GM23248 (cell line): ENCODE results near the gene IGIP. TPM values are rescaled to one million over a fixed set of nuclear protein-coding genes. Genes with fewer than 3 reads are reported as not detected.

Source experiments
- DNase-seq: peaks from one replicate; pipeline ENCODE4 v3.0.0-alpha.2; 2015
- H2AFZ ChIP-seq: fragments of 200-600 bp; sonication (generic); 2 replicates; pipeline ENCODE4 v1.6.1; 2016; ENCODE audit warnings: antibody characterized with exemption
- H3F3A ChIP-seq: fragments of 200-600 bp; sonication (generic); 2 replicates; pipeline ENCODE4 v1.6.1; 2016; ENCODE audit warnings: mild to moderate bottlenecking, antibody characterized with exemption, mixed run types; ENCODE audit not compliant: insufficient read depth
- H3K27ac ChIP-seq: fragments of 200-600 bp; sonication (generic); 2 replicates; pipeline ENCODE4 v1.5.1; 2016; ENCODE audit warnings: mild to moderate bottlenecking
- H3K27me3 ChIP-seq: fragments of 200-600 bp; sonication (generic); replicated peaks from 2 replicates; pipeline ENCODE4 v1.6.1; 2016; ENCODE audit warnings: mild to moderate bottlenecking; ENCODE audit not compliant: insufficient read depth
- H3K36me3 ChIP-seq: fragments of 200-600 bp; sonication (generic); 2 replicates; pipeline ENCODE4 v1.6.1; 2016; ENCODE audit warnings: low read depth, mild to moderate bottlenecking
- H3K4me1 ChIP-seq: fragments of 200-600 bp; sonication (generic); 2 replicates; pipeline ENCODE4 v1.6.1; 2016; ENCODE audit warnings: mild to moderate bottlenecking; ENCODE audit not compliant: insufficient read depth
- H3K4me2 ChIP-seq: fragments of 200-600 bp; sonication (generic); one replicate; pipeline ENCODE4 v1.6.1; 2016; ENCODE audit warnings: mild to moderate bottlenecking; ENCODE audit not compliant: unreplicated experiment
- H3K4me3 ChIP-seq: fragments of 200-600 bp; sonication (generic); 2 replicates; pipeline ENCODE4 v1.5.1; 2016; ENCODE audit warnings: mild to moderate bottlenecking
- H3K79me2 ChIP-seq: fragments of 200-600 bp; sonication (generic); 2 replicates; pipeline ENCODE4 v1.6.1; 2016; ENCODE audit warnings: mild to moderate bottlenecking; ENCODE audit not compliant: insufficient read depth
- H3K9ac ChIP-seq: fragments of 200-600 bp; sonication (generic); 2 replicates; pipeline ENCODE4 v1.6.1; 2016; ENCODE audit warnings: mild to moderate bottlenecking
- H3K9me2 ChIP-seq: fragments of 200-600 bp; sonication (generic); 2 replicates; pipeline ENCODE4 v1.6.1; 2016; ENCODE audit warnings: mixed run types, mild to moderate bottlenecking, moderate library complexity; ENCODE audit not compliant: insufficient read depth
- H3K9me3 ChIP-seq: fragments of 200-600 bp; sonication (generic); one replicate; pipeline ENCODE4 v1.6.1; 2017; ENCODE audit warnings: low read depth
- H4K20me1 ChIP-seq: fragments of 200-600 bp; sonication (generic); 2 replicates; pipeline ENCODE4 v1.6.0; 2016; ENCODE audit not compliant: insufficient read depth
- EZH2 ChIP-seq: fragments of 200-600 bp; sonication (generic); IDR thresholded peaks from 2 replicates; pipeline ENCODE4 v1.6.1; 2018; ENCODE audit warnings: antibody characterized with exemption, mild to moderate bottlenecking; ENCODE audit not compliant: insufficient read depth, poor library complexity, severe bottlenecking
- EZH2phosphoT487 ChIP-seq: fragments of 200-600 bp; sonication (generic); IDR thresholded peaks from 2 replicates; pipeline ENCODE4 v1.6.1; 2018; ENCODE audit warnings: antibody characterized with exemption, moderate library complexity, mild to moderate bottlenecking, low read depth; ENCODE audit not compliant: insufficient read depth
- WGBS, 2 experiments: methylation state at CpG; one replicate each; pipeline ENCODE4 v1.1.6; 2015 to 2017; ENCODE audit warnings: low lambda C conversion rate in 2 of 2, low coverage in 1 of 2; ENCODE audit errors: missing lambda C conversion rate in 2 of 2; 5-methylcytosine and 5-hydroxymethylcytosine counted together
- in situ Hi-C: fragments of 300-500 bp; cut with MboI; formaldehyde crosslinking; loops from 2 replicates; pipeline ENCODE4 v1.15.0; 2020
- polyA plus RNA-seq: library from polyadenylated mRNA; unstranded; fragments of >200 nt; fragmentation: Nextera tagmentation; extraction: Ambion mirVana; gene quantifications from 2 replicates; pipeline ENCODE4 v1.2.1, GENCODE V29; 2016
- total RNA-seq: library from RNA; depleted of rRNA; stranded (reverse); fragments of >200 nt; shearing (Covaris generic); gene quantifications from 2 replicates; pipeline ENCODE4 v1.2.3, GENCODE V29; 2014

IGIP gene
- total and polyA plus RNA-seq, 2 experiments from 2014 or later: 3.5 to 13.0 TPM

- no peak for TF ChIP-seq EZH2
- no peak for TF ChIP-seq EZH2phosphoT487
- Histone ChIP-seq H3F3A (no peaks in the 10 kb centered on the region; the same call in 1 of the 2 replicates), H3K9ac (no peak overlapping the region), H3K27me3 (no peaks in the 10 kb centered on the region), H3K36me3 (no peaks in the 10 kb centered on the region), H3K4me1 (no peaks in the 10 kb centered on the region), H3K27ac (no peak overlapping the region), H3K79me2 (no peaks in the 10 kb centered on the region), H3K4me2 (no peak overlapping the region), H3K4me3 (no peak overlapping the region), H2AFZ (no peak overlapping the region), H3K9me3 (no peaks in the 10 kb centered on the region), H3K9me2 (no peaks in the 10 kb centered on the region), H4K20me1 (no peaks in the 10 kb centered on the region)
- in situ Hi-C loops: loop anchor here (25.0 kb wide), 1 partner anchor 378 kb away; the partner anchor contains the start of gene PSD2
- no peak for DNase-seq
- WGBS, 2 experiments: 80 to 82% methylated on average over 5 of the region's 5 CpGs
Measured at GRCh38 chr5:140165101-140165922, 39.6 kb downstream of the IGIP start.

GRCh38 chr5:140165923-140166270, 40.2 kb downstream of the IGIP start:
- no peaks in the 10 kb centered on the region for H4K20me1 ChIP-seq
- no peak for DNase-seq
- no peak overlapping the region for H3K9ac ChIP-seq
- H3K36me3 ChIP-seq: no peaks in the 10 kb centered on the region
- H2AFZ ChIP-seq: no peak overlapping the region
- no peak overlapping the region for H3K4me3 ChIP-seq
- H3K9me2 ChIP-seq: no peaks in the 10 kb centered on the region
- no peaks in the 10 kb centered on the region for H3K4me1 ChIP-seq
- H3K9me3 ChIP-seq: no peaks in the 10 kb centered on the region
- no peak overlapping the region for H3K27ac ChIP-seq
- no peaks in the 10 kb centered on the region; the same call in 1 of the 2 replicates for H3F3A ChIP-seq
- no peaks in the 10 kb centered on the region for H3K79me2 ChIP-seq
- in situ Hi-C loops: loop anchor here (25.0 kb wide), 1 partner anchor 379 kb away; the partner anchor contains the start of gene PSD2
- no peaks in the 10 kb centered on the region for H3K27me3 ChIP-seq
- 32 to 41% methylated on average over 4 of the region's 4 CpGs for WGBS, 2 experiments
- no peak overlapping the region for H3K4me2 ChIP-seq
- no peak for TF ChIP-seq EZH2phosphoT487
- TF ChIP-seq EZH2: no peak

DNA sequence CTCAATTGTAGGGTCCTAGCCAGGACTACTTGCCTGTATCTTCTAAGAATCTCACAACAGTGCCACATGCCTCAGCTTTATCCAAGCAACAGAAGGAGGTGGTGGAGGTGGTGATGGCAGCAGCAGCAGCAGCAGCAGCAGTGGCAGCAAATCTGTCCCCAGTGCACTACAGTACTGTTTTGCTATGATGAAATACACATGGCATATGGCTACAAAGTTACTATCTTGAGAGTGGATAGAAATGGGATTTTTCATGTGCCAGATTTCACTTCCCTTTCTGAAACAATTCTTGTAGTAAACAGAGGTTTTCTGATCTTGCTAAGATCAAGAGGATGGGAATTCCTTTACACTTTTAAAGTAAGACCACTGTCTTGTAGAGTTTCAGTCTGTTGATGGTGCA, 41.2 kb downstream of the IGIP start:
- Histone ChIP-seq H2AFZ (no peak overlapping the region), H4K20me1 (no peaks in the 10 kb centered on the region), H3K9ac (no peak overlapping the region), H3K4me1 (no peaks in the 10 kb centered on the region), H3F3A (no peaks in the 10 kb centered on the region; the same call in 1 of the 2 replicates), H3K36me3 (no peaks in the 10 kb centered on the region), H3K27me3 (no peaks in the 10 kb centered on the region), H3K4me3 (no peak overlapping the region), H3K9me3 (no peaks in the 10 kb centered on the region), H3K27ac (no peak overlapping the region), H3K4me2 (no peak overlapping the region), H3K9me2 (no peaks in the 10 kb centered on the region), H3K79me2 (no peaks in the 10 kb centered on the region)
- TF ChIP-seq EZH2: no peak
- no peak for TF ChIP-seq EZH2phosphoT487
- in situ Hi-C loops: loop anchor here (25.0 kb wide), 1 partner anchor 380 kb away; the partner anchor contains the start of gene PSD2
- DNase-seq: no peak

DNA sequence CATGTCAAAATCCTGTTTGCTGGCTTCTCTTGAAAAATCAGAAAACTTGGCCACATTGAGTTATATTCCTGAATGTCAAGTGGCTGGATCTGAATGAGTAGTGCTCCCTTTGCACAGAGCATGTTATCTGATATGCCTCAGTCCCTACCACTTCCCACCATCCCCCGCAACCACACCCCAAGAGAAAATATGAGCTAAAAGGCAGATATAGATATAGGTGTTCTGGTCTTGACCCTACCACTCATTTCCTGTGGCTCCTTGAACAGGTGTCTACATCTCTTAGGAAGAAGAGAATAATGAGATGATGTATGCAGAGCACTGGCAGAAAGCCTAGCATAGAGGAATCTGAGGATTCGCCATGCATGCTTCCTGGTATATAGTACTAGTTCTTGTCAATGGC, 42.6 kb downstream of the IGIP start:
- Histone ChIP-seq H3K4me3 (no peak overlapping the region), H3F3A (no peaks in the 10 kb centered on the region; the same call in 1 of the 2 replicates), H3K9me3 (no peaks in the 10 kb centered on the region), H3K36me3 (no peaks in the 10 kb centered on the region), H3K9me2 (no peaks in the 10 kb centered on the region), H4K20me1 (no peaks in the 10 kb centered on the region), H3K27ac (no peak overlapping the region), H2AFZ (no peak overlapping the region), H3K79me2 (no peaks in the 10 kb centered on the region), H3K4me1 (no peaks in the 10 kb centered on the region), H3K9ac (no peak overlapping the region), H3K27me3 (no peaks in the 10 kb centered on the region), H3K4me2 (no peak overlapping the region)
- DNase-seq: no peak
- WGBS, 2 experiments: 89 to 92% methylated on average over 2 of the region's 2 CpGs
- TF ChIP-seq EZH2phosphoT487 (no peak), EZH2 (no peak)
- in situ Hi-C loops: loop anchor here (25.0 kb wide), 1 partner anchor 381 kb away; the partner anchor contains the start of gene PSD2
